Measurements from ENCODE around the gene HDAC11.

DNA sequence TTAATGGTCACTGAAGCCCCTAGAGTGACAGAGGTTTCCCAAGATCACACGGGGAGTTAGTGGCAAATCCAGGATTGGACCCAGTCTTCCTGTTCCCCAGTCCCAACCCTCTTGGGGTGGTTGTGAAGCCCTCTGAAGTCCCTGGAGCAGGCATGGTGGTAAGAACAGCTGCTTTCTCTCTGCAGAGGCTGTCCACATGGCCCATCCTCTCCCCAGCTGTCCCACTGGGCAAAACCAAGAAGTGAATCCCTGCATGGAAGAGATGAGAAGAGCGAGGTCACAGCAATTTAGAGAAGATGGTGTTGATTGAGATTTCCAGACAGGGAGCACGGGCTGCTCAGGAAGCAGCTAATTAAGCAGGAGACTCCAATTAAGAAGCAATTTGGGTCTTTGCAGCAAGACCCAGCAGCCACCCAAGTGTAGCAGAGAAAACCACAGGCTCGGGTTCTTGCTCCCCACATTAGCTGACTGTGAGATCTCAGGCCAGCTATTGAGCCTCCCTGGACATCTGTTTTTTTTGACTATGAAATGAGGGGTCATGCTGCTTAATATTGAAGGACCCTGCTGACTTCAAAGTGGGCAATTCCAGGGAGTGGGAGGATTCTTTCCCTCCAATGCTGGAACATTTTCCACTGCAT lies 14.8 kb upstream of the HDAC11 start:
- TF ChIP-seq CTCF (conservative IDR thresholded peaks at IDR 0.05; ENCODE audit: low read depth, low read length) (no peak), NFE2L2 (IDR thresholded peaks at IDR 0.05; ENCODE audit: low read depth, low read length) (no peak), POLR2A (IDR thresholded peaks at IDR 0.05; ENCODE audit: low read depth, low read length) (no peak), CEBPB (IDR thresholded peaks at IDR 0.05; ENCODE audit: low read depth, low read length) (no peak), RFX5 (IDR thresholded peaks at IDR 0.05; ENCODE audit: low read depth, low read length) (no peak), MAFK (IDR thresholded peaks at IDR 0.05; ENCODE audit: low read depth, low read length) (no peak), ELK1 (IDR thresholded peaks at IDR 0.05; ENCODE audit: borderline replicate concordance, low read depth, low read length) (no peak), RCOR1 (IDR thresholded peaks at IDR 0.05; ENCODE audit: insufficient replicate concordance, low read length) (no peak)
- TF ChIP-seq, protein P1, sequence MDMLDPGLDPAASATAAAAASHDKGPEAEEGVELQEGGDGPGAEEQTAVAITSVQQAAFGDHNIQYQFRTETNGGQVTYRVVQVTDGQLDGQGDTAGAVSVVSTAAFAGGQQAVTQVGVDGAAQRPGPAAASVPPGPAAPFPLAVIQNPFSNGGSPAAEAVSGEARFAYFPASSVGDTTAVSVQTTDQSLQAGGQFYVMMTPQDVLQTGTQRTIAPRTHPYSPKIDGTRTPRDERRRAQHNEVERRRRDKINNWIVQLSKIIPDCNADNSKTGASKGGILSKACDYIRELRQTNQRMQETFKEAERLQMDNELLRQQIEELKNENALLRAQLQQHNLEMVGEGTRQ (IDR thresholded peaks at IDR 0.05; ENCODE audit: low read depth, low read length), result no peak

Data from IMR-90 (cell line).